ENCODE data around the gene DCDC2C.

DNA sequence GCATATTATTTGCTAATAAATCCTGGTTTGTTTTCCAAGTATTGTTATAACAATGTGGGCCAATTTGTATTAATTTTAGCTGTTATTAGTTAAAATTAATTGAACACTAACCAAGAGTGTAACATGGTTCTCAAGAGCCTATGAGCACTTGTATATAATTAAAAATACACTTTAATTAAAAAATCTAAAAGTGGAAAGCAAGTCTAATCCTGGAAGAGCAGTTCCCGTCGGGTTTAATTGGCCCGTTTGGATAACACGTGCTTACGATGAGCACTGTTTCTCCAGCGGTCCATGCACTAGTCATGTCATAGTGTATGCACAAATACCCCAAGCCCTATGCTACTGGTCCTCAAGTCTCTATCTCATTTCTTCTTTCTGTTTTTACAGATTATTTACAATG is 49.0 kb downstream of the DCDC2C start:
- TF ChIP-seq, protein P1, sequence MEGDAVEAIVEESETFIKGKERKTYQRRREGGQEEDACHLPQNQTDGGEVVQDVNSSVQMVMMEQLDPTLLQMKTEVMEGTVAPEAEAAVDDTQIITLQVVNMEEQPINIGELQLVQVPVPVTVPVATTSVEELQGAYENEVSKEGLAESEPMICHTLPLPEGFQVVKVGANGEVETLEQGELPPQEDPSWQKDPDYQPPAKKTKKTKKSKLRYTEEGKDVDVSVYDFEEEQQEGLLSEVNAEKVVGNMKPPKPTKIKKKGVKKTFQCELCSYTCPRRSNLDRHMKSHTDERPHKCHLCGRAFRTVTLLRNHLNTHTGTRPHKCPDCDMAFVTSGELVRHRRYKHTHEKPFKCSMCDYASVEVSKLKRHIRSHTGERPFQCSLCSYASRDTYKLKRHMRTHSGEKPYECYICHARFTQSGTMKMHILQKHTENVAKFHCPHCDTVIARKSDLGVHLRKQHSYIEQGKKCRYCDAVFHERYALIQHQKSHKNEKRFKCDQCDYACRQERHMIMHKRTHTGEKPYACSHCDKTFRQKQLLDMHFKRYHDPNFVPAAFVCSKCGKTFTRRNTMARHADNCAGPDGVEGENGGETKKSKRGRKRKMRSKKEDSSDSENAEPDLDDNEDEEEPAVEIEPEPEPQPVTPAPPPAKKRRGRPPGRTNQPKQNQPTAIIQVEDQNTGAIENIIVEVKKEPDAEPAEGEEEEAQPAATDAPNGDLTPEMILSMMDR (IDR thresholded peaks at IDR 0.05), result no peak
- TF ChIP-seq POLR2AphosphoS5 (IDR thresholded peaks at IDR 0.05), result no peak

All from prostate gland (tissue), 2 donors.